Epithelial cell of prostate (primary cell): ENCODE data around the gene IL32.
"Not testable (repeated sequence)": the region's sequence is repeated elsewhere in the genome, so short reads cannot be mapped to it uniquely, and the experiment has no call there.

Experiments
- DNase-seq: peaks from one replicate; pipeline ENCODE4 v3.0.0-alpha.2; 2011; ENCODE audit warnings: low read depth, low spot score
- H3K27ac ChIP-seq: fragments of 450-650 bp; 2 replicates; pipeline ENCODE4 v1.5.1; 2017; ENCODE audit warnings: mild to moderate bottlenecking

The IL32 gene

DNA sequence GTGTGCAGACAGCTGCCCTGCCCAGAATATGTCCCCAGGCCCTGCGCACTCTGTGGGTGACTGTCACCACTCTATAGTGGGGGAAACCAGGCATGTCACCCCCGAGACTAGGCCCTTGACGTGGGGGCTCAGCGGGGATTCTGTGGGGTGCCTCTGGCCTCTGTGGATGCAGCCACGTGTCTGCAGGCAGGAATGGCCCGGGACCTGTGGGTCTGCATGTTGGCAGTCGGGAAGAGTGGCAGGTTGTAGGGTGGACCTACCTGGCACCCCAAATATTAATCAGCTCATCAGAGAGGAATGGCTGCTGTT is 954 bp downstream of the IL32 start:
- no peak overlapping the region for H3K27ac ChIP-seq
- no peak for DNase-seq

DNA sequence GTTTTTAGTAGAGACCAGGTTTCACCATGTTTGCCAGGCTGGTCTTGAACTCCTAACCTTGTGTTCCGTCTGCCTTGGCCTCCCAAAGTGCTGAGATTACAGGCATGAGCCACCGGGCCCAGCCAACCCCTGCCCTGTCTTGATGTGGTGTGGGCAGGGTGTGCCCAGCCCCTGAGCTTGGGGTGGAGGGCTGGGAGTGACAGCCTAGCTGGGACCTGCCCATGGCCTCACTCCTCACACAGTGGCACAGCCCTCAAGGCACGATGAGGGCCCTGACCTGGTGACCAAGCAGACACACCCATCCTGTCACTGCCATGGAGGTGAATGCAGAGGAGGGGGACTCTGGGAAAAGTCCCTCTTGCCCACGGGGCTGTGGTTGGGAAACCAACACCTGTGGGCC is 3.0 kb downstream of the IL32 start:
- DNase-seq = no peak
- no peak overlapping the region for H3K27ac ChIP-seq

DNA sequence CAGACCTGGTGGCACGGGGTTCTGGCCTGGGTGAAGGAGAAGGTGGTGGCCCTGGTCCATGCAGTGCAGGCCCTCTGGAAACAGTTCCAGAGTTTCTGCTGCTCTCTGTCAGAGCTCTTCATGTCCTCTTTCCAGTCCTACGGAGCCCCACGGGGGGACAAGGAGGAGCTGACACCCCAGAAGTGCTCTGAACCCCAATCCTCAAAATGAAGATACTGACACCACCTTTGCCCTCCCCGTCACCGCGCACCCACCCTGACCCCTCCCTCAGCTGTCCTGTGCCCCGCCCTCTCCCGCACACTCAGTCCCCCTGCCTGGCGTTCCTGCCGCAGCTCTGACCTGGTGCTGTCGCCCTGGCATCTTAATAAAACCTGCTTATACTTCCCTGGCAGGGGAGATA is 3.7 kb downstream of the IL32 start:
- not testable (repeated sequence) for H3K27ac ChIP-seq, DNase-seq

DNA sequence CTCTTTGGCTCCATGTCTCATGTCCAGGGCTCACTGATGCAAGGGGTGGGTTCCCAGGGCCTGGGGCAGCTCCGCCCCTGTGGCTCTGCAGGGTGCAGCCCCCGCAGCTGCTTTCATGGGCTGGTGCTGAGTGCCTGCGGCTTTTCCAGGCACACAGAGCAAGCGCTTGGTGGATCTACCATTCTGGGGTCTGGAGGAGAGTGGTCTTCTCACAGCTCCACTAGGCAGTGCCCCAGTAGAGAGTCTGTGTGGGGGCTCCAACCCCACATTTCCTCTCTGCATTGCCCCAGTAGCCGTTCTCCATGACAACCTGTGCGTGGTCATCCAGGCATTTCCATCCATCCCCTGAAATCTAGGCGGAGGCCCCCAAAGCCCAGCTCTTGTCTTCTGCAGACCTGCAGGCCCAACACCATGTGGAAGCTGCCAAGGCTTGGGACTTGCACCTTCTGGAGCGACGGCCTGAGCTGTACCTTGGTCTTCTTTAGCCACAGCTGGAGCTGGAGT is 5.2 kb downstream of the IL32 start:
- H3K27ac ChIP-seq = no peak overlapping the region

DNA sequence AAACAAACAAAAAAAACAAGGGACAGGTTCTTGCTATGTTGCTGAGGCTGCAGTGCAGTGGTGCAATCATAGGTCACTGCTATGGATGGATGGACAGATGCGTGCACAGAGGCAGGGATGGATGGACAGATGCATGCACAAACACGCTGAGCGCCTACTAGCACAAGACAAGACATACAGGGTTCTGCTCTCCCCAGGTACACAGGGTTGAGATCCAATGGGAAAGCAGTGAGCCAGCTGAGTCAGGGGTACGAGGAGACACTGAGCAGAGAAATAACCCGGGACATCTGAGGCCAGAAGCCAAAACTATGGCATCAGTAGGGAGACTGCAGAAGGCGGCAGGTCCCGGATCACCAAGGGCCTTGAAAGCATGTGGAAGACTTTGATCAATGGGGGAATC is 6.2 kb downstream of the IL32 start:
- DNase-seq = no peak
- H3K27ac ChIP-seq = no peak overlapping the region

More for the DNA sequence above, 5.2 kb downstream of the IL32 start:
- DNase-seq = no peak

DNA sequence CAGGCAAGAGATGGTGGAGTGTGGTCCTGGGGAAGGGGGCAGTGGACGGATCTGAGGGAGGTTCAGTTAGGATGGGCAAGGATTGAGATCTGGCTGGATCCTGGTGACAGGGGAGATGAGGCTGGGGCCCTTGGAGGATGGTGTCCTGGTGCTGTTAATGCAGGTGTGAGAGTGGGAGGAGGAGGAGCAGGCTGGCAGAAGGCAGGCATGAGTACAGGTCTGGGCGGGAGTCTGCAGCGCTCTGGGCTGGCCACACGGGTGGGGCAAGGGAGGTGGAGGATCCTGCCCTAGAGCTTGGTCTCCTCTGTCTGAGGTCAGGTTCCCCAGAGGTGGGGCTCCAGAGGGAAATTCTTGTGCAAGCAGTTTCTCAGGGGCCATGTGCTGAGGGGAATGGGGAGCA is 6.7 kb downstream of the IL32 start:
- DNase-seq = not testable (repeated sequence)

DNA sequence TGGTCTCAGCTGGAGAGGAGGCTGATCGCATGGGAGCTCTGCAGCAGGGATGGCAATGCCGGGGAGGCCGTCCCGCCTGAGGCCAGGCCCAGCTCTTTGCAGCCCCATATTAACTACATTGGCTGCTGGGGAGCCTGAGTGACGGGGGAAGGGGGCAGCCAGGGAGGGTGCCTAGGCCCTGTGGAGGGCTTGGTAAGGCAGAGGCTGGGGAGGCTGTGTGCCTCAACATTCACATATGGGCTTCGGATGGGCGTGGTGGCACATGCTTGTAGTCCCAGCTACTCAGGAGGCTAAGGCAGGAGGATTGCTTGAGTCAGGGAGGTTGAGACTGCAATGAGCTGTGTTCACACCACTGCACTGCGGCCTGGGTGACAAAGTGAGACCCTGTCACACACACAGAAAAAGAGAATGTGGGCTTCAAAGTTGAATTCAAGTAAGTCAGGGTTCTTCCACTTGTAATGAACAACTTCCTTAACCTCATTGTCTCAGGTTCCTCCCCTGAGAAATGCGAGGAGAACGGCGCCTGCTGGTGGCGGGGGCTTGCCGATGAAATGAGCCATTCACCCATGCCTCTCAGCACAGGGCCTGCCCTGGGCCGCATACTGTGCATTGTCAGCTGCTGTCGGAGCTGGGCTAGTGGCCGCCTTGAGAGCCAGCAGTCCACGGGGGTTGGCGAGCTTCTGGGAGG is 7.3 kb downstream of the IL32 start:
- not testable (repeated sequence) for H3K27ac ChIP-seq, DNase-seq

More for the DNA sequence above, 6.7 kb downstream of the IL32 start:
- not testable (repeated sequence) for H3K27ac ChIP-seq

DNA sequence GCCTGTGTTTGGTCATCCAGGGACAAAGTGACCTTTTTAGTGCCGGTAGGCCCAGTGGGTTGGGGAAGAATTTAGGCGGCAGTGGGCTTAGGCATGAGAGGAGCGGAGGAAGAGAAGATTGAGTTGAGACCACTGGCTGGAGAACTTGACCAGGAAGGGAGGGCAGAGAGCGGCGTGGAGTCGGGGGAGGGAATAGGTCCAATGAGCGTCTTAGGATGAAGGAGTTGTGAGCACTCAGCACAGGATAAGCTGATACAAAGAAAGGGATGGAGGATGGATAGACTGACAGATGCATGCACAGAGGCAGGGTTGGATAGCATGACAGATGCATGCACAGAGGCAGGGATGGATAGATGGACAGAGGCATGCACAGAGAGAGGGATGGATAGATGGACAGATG is 8.0 kb downstream of the IL32 start:
- H3K27ac ChIP-seq = no peak overlapping the region
- DNase-seq = no peak

DNA sequence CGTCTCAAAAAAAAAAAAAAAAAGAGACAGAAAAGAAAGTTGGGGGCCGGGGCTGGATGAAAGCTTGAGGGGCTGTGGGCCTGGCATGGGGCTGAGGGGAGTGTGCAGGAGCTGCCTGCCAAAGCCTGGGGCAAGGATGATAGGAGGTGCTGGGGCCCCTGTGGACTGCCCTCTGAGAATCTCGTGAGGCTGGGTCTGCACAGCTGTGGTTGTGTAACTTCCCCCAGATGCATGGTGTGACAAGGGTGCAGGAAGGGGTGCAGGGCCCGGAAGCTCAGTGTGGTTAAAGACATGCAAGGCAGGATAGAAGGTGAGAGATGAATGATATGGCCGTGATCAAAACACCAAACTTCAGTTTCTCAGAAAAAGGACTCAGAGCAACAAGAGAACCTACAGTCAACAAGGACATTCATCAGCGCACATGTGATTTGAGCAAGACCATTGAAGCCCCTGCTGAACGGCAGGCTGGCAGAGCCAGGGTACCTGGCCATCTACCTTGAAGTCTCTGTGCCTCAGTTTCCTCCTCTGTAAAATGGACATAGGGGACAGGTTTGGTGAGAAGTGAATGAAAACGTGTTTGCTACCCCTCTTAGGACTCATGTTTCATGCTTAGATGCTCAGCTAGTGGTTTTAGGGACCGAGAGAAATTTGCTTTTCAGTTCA is 9.6 kb downstream of the IL32 start:
- DNase-seq = no peak

DNA sequence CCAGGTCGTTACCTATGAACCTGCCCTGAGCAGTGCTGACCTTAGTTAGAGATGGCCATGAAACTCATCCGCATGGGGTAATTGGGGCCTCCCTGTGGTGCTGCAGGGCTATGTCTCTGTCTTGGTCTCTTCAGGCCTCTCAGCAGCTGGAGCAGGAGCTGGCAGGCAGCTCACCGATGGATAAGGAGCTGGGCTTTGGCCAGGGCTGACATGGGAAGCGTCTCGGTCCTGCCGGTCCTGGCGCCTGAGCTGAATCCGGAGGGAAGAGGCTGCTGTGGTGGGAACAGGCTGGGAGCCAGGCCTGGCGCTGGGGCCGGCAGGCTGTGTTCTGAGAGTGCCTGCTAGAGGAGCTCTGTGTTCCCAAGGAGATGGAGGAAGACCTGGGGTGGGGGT is 10.1 kb downstream of the IL32 start:
- H3K27ac ChIP-seq = no peak overlapping the region
- DNase-seq = no peak

More for the DNA sequence above, 9.6 kb downstream of the IL32 start:
- no peak overlapping the region for H3K27ac ChIP-seq

DNA sequence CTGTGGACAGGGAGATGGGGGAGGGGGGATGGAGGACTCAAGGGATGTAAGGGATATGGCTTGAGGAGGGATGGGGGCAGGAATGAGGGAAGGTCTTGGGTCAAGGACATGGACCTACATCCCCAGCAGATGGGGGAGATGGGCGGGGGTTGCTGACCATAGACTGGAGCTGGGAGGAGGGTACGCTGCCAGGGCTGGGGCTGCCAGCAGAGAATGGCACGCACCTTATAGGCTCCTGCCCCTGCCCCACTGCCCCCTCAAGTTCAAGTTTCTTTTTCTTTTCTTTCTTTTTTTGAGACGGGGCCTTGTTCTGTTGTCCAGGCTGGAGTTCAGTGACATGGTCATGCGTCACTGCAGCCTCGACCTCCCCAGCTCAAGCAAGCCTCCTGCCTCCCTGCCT is 10.5 kb downstream of the IL32 start:
- not testable (repeated sequence) for DNase-seq, H3K27ac ChIP-seq

DNA sequence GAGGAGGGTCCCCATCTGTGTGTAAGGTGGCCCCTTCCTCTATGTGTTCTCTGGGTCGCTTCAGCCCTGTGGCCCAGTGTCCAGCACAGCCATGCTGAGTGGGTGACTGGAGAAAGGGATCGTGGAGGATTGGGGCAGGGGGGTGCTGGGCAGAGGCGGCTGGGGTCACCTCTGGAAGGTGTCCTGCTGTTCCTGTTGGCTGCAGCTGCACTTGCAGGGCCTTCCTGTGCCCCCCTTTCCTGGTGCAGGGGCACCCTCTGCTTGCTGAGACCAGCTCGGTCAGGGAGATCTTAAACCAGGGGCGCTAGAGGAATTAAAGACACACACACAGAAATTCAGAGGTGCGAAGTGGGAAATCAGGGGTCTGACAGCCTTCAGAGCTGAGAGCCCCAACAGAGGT is 11.1 kb downstream of the IL32 start:
- H3K27ac ChIP-seq = no peak overlapping the region
- DNase-seq = no peak

DNA sequence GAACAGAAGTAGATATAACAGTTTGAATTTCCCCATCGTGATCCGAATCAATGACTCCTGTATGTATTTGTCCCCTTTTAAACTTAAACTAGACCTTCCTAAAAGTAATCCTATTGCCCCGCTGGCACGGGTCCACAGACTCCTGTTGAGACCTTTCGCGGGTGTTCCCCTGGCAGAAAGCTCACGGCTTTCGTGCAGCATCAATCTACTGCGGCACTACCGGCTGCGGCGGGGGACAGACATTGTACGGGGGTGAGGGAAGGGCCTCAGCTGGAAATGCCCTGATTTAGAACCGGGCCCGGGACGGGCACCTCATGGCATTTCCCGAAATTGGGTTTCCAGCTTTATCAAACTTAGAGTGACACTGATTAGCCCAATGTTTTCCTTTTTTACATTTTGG is 14.6 kb downstream of the IL32 start:
- H3K27ac ChIP-seq = no peak overlapping the region
- DNase-seq = no peak

DNA sequence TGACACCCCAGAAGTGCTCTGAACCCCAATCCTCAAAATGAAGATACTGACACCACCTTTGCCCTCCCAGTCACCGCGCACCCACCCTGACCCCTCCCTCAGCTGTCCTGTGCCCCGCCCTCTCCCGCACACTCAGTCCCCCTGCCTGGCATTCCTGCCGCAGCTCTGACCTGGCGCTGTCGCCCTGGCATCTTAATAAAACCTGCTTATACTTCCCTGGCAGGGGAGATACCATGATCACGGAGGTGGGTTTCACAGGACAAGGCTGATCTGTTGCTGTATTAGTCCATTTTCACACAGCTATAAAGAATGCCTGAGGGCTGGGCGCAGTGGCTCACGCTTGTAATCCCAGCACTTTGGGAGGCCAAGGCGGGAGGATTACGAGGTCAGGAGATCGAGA is 16.5 kb downstream of the IL32 start:
- not testable (repeated sequence) for DNase-seq, H3K27ac ChIP-seq

DNA sequence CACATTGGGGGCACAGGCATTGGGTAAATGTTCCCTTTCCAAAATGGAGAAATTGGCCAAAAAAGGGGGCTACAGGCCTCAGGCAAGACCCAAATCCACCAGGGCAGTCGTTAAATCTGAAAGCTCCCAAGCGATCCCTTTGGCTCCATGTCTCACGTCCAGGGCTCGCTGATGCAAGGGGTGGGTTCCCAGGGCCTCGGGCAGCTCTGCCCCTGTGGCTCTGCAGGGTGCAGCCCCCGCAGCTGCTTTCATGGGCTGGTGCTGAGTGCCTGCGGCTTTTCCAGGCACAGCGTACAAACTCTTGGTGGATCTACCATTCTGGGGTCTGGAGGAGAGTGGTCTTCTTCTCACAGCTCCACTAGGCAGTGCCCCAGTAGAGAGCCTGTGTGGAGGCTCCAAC is 18.0 kb downstream of the IL32 start:
- DNase-seq, H3K27ac ChIP-seq: not testable (repeated sequence)

DNA sequence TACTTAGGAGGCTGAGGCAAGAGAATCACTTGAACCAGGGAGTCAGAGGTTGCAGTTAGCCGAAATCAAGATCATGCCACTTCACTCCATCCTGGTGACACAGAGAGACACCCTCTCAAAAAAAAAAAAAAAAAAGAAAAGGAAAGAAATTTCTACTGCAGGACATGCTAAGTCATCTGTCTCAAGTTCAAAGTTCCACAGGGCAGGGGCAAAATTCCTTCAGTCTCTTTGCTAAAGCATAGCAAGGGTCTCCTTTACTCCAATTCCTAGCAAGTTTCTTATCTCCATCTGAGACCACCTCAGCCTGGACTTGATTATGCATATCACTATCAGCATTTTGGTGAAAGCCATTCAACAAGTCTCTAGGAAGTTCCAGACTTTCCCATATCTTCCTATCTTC is 19.1 kb downstream of the IL32 start:
- no peak for DNase-seq
- H3K27ac ChIP-seq = no peak overlapping the region

DNA sequence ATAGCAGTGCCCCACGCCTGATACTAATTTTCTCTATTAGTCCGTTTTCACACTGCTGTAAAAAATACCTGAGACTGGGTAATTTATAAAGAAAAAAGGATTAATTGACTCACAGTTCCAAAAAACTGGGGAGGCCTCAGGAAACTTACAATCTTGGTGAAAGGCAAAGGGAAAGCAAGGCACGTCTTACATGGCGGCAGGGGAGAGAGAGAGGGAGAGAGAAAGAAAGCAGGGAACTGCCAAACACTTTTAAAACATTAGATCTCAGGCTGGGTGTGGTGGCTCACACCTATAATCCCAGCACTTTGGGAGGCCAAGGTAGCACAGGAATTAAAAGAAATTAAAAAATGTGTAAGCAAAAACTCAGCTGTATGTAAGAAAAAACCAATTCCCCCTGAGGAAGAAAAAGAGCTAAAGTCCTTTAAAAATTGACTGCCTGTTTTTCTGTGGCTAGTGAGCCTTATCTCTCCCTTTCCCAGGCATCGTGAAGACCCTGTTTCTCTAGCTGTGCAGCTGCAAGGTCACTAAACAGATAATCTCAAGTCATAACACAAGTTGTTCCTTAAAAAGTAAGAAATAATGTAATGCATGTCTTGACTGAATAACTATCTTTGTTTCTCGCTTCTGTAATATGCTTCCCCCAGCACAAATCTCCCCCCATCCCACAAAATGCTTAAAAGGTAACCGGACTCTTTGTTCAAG is 19.7 kb downstream of the IL32 start:
- no peak for DNase-seq
- no peak overlapping the region for H3K27ac ChIP-seq

DNA sequence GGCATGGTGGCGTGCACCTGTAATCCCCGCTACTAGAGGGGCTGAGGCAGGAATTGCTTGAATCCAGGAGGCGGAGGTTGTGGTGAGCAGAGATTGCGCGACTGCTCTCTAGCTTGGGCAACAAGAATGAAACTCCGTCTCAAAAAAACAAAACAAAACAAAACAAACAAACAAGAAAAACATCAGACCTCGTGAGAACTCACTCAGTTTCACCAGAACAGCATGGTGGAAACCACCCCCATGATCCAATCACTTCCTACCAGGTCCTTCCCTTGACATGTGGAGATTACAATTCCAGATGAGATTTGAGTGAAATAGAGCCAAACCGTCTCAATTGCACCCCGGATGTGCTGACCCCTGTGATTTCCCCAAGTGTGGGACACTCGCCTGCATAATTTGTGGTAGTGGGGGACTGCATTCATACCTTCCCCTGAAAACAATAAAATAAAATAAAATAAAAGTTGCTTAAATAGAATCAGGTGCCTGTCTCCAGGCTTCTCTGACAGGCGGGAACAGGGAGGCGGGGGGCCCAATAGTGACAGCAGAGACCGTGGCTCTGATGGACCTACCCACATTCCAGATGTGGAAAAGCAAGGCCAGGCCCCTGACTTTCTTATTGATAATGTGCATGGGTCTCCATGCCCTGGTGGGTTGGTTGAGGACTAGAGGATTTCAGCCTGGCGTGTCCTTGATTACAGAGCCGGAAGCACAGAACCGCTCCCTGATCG is 20.6 kb downstream of the IL32 start:
- H3K27ac ChIP-seq = no peak overlapping the region
- DNase-seq = no peak

DNA sequence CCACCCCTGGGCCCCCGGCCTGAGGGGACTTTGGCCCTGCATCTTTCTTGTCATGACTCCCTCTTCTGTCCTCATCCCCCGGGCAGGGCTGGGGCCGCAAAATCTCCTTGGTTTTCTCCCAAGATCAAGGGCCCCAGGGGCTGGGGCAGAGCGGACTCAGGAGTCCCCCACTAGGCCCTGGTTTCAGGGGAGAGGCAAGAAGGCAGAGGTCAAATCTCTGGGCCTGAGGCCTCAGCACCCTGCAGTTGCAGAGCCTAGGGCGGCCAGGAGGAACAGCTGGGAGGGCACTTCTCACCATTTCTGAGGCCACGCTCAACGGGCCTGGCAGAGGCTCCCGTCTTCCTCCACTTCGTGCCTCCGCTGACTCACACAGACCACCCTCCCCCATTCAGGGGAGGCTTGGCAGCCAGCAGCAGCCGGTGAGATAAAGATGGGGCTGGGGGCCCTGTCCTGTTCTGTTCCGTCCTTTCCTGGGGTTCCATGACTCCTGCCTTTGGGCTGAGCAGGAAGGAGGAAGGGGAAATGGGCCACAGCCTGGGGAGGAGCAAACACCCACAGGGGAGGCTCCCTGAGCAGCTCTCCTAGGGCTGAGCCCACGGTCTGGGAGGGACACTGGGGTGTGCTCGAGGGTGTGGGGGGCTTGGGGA is 21.3 kb downstream of the IL32 start:
- H3K27ac ChIP-seq = no peak overlapping the region
- no peak for DNase-seq
